GM21528 (cell line): ENCODE results near the gene COL6A1.

ENCODE experiments used
- ATAC-seq: cut with Tn5 transposase; IDR thresholded peaks from one replicate; pipeline ENCODE4 v1.9.1; 2021; ENCODE audit warnings: mild to moderate bottlenecking, moderate library complexity; ENCODE audit not compliant: unreplicated experiment, low FRiP score

COL6A1 gene

GRCh38 chr21:46021978-46022544, 40.5 kb downstream of the COL6A1 start:
- ATAC-seq = no peak

GRCh38 chr21:46022551-46023525, 41.3 kb downstream of the COL6A1 start:
- no peak for ATAC-seq

- no peak for ATAC-seq
These were observed 42.0 kb downstream of the COL6A1 start for GRCh38 chr21:46023555-46023954.

GRCh38 chr21:46024141-46024540, 42.6 kb downstream of the COL6A1 start:
- no peak for ATAC-seq

- no peak for ATAC-seq
These were observed 43.7 kb downstream of the COL6A1 start for GRCh38 chr21:46025113-46025770.

GRCh38 chr21:46027851-46028493, 46.4 kb downstream of the COL6A1 start:
- ATAC-seq = no peak

GRCh38 chr21:46028573-46029091, 47.1 kb downstream of the COL6A1 start:
- no peak for ATAC-seq

GRCh38 chr21:46029186-46029924, 47.8 kb downstream of the COL6A1 start:
- ATAC-seq = no peak

- ATAC-seq = no peak
These were observed 49.9 kb downstream of the COL6A1 start for GRCh38 chr21:46031484-46031883.

- no peak for ATAC-seq
These were observed 50.5 kb downstream of the COL6A1 start for GRCh38 chr21:46032100-46032499.

GRCh38 chr21:46033410-46034400, 52.1 kb downstream of the COL6A1 start:
- ATAC-seq = no peak

GRCh38 chr21:46035809-46036695, 54.5 kb downstream of the COL6A1 start:
- no peak for ATAC-seq

- no peak for ATAC-seq
These were observed 55.2 kb downstream of the COL6A1 start for GRCh38 chr21:46036696-46037330.

GRCh38 chr21:46037331-46038325, 56.1 kb downstream of the COL6A1 start:
- ATAC-seq = no peak

- no peak for ATAC-seq
These were observed 56.8 kb downstream of the COL6A1 start for GRCh38 chr21:46038341-46038829.

- ATAC-seq = no peak
These were observed 57.4 kb downstream of the COL6A1 start for GRCh38 chr21:46038871-46039397.
